Ishikawa (cell line): ENCODE data around the gene TLR4.

Experiments
- CEBPB ChIP-seq: IDR thresholded peaks from 2 replicates; pipeline ENCODE4 v1.6.1; 2012
- CREB1 ChIP-seq: IDR thresholded peaks from 2 replicates; pipeline ENCODE4 v1.6.1; 2012; ENCODE audit warnings: low read depth
- EGR1 ChIP-seq: IDR thresholded peaks from 2 replicates; pipeline ENCODE4 v1.6.1; 2012
- EP300 ChIP-seq: IDR thresholded peaks from 2 replicates; pipeline ENCODE4 v1.6.1; 2012; ENCODE audit warnings: borderline replicate concordance
- FOXM1 ChIP-seq: IDR thresholded peaks from 2 replicates; pipeline ENCODE4 v1.6.1; 2012; ENCODE audit warnings: low read depth, borderline replicate concordance
- NFIC ChIP-seq: IDR thresholded peaks from 2 replicates; pipeline ENCODE4 v1.6.1; 2012
- RAD21 ChIP-seq: IDR thresholded peaks from 2 replicates; pipeline ENCODE4 v1.6.1; 2012; ENCODE audit warnings: low read depth
- TAF1 ChIP-seq: IDR thresholded peaks from 2 replicates; pipeline ENCODE4 v1.6.1; 2012; ENCODE audit warnings: low read depth, mild to moderate bottlenecking
- TCF12 ChIP-seq: IDR thresholded peaks from 2 replicates; pipeline ENCODE4 v1.6.1; 2012; ENCODE audit warnings: low read depth
- YY1 ChIP-seq: IDR thresholded peaks from 2 replicates; pipeline ENCODE4 v1.6.1; 2012; ENCODE audit warnings: low read depth
- TF ChIP-seq, protein P1 (sequence below): IDR thresholded peaks from 2 replicates; pipeline ENCODE4 v1.6.1; 2012; ENCODE audit warnings: low read depth, mild to moderate bottlenecking
- TF ChIP-seq, protein P2 (sequence below): IDR thresholded peaks from 2 replicates; pipeline ENCODE4 v1.6.1; 2012

DNA sequence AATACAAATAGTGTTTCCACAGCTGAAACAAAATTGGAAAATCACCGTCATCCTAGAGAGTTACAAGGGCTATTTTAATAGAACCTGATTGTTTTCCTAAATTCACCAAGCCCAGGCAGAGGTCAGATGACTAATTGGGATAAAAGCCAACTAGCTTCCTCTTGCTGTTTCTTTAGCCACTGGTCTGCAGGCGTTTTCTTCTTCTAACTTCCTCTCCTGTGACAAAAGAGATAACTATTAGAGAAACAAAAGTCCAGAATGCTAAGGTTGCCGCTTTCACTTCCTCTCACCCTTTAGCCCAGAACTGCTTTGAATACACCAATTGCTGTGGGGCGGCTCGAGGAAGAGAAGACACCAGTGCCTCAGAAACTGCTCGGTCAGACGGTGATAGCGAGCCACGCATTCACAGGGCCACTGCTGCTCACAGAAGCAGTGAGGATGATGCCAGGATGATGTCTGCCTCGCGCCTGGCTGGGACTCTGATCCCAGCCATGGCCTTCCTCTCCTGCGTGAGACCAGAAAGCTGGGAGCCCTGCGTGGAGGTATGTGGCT, at the start of gene TLR4:
- TF ChIP-seq, protein P1, sequence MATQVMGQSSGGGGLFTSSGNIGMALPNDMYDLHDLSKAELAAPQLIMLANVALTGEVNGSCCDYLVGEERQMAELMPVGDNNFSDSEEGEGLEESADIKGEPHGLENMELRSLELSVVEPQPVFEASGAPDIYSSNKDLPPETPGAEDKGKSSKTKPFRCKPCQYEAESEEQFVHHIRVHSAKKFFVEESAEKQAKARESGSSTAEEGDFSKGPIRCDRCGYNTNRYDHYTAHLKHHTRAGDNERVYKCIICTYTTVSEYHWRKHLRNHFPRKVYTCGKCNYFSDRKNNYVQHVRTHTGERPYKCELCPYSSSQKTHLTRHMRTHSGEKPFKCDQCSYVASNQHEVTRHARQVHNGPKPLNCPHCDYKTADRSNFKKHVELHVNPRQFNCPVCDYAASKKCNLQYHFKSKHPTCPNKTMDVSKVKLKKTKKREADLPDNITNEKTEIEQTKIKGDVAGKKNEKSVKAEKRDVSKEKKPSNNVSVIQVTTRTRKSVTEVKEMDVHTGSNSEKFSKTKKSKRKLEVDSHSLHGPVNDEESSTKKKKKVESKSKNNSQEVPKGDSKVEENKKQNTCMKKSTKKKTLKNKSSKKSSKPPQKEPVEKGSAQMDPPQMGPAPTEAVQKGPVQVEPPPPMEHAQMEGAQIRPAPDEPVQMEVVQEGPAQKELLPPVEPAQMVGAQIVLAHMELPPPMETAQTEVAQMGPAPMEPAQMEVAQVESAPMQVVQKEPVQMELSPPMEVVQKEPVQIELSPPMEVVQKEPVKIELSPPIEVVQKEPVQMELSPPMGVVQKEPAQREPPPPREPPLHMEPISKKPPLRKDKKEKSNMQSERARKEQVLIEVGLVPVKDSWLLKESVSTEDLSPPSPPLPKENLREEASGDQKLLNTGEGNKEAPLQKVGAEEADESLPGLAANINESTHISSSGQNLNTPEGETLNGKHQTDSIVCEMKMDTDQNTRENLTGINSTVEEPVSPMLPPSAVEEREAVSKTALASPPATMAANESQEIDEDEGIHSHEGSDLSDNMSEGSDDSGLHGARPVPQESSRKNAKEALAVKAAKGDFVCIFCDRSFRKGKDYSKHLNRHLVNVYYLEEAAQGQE, result no peak
- no peak for TF ChIP-seq TAF1
- TF ChIP-seq CEBPB, result no peak
- no peak for TF ChIP-seq CREB1
- no peak for TF ChIP-seq EP300
- no peak for TF ChIP-seq FOXM1
- TF ChIP-seq, protein P2, sequence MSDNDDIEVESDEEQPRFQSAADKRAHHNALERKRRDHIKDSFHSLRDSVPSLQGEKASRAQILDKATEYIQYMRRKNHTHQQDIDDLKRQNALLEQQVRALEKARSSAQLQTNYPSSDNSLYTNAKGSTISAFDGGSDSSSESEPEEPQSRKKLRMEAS, result no peak
- no peak for TF ChIP-seq RAD21
- no peak for TF ChIP-seq TCF12
- TF ChIP-seq YY1, result no peak
- TF ChIP-seq NFIC, result no peak
- no peak for TF ChIP-seq EGR1
